HG03139 (cell line): ENCODE data around the gene SLC35G3.
"Not testable (repeated sequence)": the region's sequence is repeated elsewhere in the genome, so short reads cannot be mapped to it uniquely, and the experiment has no call there.

Source experiments
- ATAC-seq: cut with Tn5 transposase; IDR thresholded peaks from one replicate; pipeline ENCODE4 v1.9.1; 2021; ENCODE audit not compliant: unreplicated experiment

The SLC35G3 gene

GRCh38 chr17:35194001-35194400 lies at the start of gene SLC35G3:
Gene SLC35G3, minus strand, starts transcription at chr17:35194393. Its CDS starts 86 bp downstream, at chr17:35194307.
- ATAC-seq: not testable (repeated sequence)

GRCh38 chr17:35243561-35244340 lies 49.6 kb upstream of the SLC35G3 start:
- ATAC-seq: no peak

DNA sequence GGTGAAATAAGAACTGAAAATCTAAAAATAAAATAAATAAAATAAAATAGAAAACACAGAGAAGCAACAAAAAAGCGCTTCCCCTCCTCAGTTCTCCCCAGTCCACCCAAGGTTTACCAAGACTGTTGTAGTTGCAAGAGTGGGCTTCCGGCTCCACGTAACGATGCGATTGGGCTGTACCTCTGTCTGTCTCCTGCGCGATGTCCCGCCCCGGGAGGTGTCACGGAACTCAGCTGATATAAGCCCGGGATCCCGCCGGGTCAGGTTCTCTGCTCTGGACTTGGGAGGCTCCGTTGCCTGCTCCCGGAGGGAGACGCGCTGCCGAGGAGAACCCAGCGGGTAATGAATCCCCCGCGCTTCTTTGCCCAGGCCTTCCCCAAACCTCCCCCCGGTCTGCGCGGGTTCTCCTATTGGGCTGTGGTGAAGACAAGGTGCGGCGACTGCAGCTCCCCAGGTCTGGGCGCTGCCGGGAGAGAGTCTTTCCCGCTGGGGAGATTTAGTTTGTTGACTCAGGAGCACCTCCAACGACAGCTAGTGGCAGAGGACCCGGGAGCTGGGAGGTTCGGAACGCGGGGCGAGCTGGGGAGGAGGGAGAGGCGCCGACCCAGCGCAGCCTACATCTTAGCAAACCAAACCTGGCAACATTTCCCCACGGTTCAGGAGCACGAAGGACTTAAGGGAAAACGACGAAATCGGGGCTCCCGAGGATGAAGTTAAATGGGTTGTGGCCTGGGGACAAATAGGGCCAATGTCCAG lies 48.8 kb upstream of the SLC35G3 start, which contains the start of gene SLFN5:
SLFN5 (plus strand) TSS at position 268 of the 756 bp plus-strand sequence. CDS start 15,619 bp downstream, outside the sequence.
- peak; percentile 60 for ATAC-seq

DNA sequence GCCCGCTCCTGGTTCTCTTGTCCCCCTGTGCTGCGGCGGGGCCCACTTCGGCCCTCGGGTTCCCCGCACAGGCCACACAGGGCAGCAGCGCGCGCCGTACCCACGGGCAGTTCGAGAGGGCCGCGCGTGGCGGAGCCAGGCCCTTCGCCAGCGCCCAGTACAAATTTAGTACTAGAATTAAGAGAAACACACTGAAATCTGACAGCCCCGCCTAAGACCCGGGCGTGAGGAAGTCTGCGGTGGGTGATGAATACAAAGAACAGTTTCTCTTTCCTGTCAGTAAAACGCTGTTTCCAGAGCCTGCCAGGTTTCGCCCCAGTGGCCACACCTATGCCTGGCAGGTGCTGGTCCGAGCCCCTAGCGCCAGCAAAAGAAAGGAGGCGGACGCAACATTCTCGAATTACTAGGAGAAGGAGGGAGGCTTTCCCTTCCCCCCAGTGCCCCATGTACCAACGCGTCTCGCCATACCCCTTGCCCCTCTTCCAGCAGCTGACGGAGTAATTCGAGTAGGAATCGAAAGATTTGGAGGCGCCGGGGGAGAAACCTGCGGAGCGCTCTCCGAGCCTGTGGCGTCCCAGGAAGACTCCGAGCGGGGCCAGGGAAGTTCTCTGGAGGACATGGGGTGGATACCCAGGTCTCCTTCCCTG lies 48.1 kb upstream of the SLC35G3 start:
- ATAC-seq: peak; percentile 39

DNA sequence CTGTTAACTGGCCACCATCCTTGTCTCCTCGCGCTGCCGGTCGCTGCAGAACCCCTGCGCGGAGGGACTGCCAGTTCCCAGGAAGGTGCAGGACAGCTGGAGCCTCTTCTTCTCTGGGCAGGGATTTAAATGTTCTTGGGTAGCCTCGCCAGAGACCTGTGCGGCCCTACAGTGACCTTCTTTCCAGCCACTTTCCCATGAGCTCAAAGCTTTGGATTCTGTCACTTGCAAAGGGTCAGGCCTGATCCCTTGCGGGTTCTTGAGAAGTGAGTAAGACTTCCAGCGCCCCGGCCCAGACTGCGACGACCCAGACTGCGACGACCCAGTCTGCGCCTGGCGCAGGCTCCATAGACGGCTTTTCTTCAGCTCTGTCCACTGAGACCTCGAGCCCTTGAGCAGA lies 47.3 kb upstream of the SLC35G3 start:
- no peak for ATAC-seq

GRCh38 chr17:35240861-35241260 lies 46.7 kb upstream of the SLC35G3 start:
- no peak for ATAC-seq

- no peak for ATAC-seq
These were observed 45.6 kb upstream of the SLC35G3 start for GRCh38 chr17:35239823-35240222.

GRCh38 chr17:35238821-35239220 lies 44.6 kb upstream of the SLC35G3 start:
- ATAC-seq: no peak

DNA sequence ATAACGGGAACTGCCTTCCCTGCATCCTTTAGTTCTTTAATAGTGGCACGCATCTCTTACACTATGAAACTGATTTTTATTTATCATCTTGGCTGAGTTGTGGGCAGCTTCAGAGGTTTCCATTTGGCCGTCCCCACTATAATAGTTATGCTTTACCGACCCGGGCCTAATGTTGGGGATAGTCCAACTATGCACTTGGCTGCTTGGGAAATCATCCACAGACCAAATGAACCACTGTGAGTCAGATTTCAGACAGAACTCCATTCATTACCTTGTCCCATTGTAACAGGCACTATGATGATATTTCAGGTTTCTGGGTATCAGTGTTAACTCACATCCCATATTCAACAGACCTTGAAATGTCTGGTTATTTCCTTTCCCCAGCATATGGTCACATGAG lies 42.6 kb upstream of the SLC35G3 start:
- ATAC-seq: no peak

GRCh38 chr17:35235917-35236316 lies 41.7 kb upstream of the SLC35G3 start:
- ATAC-seq: no peak

GRCh38 chr17:35235289-35235688 lies 41.1 kb upstream of the SLC35G3 start:
- ATAC-seq: no peak

DNA sequence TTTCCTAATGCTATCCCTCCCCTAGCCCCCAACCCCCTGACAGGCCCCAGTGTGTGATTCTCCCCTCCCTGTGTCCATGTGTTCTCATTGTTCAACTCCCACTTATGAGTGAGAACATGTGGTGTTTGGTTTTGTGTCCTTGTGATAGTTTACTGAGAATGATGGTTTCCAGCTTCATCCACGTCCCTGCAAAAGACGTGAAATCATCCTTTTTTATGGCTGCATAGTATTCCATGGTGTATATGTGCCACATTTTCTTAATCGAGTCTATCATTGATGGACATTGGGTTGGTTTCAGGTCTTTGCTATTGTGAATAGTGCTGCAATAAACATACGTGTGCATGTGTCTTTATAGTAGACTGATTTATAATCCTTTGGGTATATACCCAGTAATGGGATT lies 40.1 kb upstream of the SLC35G3 start:
- ATAC-seq: not testable (repeated sequence)

- ATAC-seq: no peak
These were observed 35.4 kb upstream of the SLC35G3 start for GRCh38 chr17:35229638-35230037.

GRCh38 chr17:35227546-35227945 lies 33.4 kb upstream of the SLC35G3 start:
- ATAC-seq: no peak

DNA sequence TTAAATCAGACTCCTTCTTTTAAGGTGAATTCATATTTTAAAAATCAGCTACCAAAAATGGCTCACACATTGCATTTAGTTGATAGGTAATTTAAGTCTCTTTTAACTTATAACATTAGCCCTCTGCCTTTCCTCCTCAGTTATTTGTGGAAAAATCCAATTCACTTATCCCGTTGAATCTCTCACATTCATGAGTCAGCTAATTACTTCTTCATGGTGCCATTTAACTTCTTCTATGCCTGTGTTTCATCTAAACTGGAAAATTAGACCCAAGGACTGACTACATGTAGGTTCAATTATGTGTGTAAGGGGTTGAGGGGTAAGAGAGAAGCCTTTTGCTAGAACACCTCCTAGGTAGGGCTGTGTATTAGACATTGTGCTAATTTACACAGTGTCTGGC lies 30.2 kb upstream of the SLC35G3 start:
- no peak for ATAC-seq

GRCh38 chr17:35222452-35222851 lies 28.3 kb upstream of the SLC35G3 start:
- no peak for ATAC-seq

DNA sequence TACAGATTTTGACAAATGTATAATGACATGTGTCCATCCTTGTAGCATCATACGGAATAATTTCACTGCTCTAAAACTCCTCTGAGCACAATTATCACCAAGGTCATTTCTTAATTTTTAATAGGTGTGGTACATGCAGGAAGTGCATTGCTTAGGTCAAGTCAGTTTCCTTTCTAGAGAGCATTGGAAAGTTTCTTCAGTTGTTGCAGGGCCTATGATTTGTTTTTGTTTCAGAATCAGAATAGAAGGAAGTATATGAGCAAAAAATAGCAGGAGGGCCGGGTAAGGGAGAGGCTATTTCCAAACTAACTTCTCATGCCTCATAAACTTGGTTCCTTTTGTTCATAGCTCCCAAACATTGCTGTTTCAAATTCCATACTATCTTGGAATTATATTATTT lies 24.7 kb upstream of the SLC35G3 start:
- no peak for ATAC-seq

DNA sequence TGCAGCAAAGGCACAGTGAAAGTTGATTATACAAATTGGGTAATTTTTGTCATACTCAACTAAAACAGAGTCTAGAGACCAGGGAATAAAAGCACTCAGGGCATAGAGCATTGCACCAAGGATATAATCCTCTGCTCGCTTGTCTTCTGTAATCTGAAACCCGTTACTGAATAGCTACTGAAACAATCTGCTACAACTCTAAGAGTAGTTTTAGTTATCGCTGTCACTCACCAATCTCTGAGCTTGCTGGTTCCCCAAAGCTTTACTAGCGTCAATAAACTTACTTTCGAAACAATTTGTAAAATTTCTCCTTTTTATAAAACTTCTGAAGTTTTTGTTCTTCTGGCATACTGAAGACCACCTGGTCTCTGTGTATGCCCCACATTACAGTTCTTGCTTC lies 22.9 kb upstream of the SLC35G3 start:
- no peak for ATAC-seq

DNA sequence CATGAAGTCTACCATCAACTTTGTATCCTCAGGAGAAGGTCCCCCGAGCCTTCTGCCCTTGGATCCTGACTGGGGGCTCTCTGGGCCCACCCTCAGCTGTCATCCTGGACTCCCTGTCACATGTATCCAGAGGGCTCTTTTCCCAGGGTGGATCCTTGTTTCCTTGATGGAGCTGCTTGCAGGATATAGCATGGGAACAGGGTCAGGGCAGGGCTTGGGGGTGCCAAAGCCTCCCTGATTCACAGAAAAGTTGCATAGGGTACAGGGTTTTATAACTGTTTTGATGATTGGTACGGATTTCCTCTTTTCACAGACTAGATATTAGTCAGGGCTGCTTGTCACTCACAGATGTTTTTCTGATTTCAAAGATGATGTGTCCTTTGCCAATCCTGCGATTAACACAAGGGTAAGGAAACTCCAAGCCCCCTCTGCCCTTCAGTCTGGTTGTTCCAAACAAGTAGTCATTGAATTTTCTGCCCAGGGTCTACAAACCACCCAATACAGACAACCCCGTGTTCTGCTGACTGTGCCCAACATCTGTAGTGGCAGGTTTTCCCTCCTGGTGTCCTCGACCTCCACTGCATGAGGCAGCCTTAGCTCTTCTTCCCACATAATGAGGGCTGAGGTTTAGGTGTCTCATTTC lies 20.6 kb upstream of the SLC35G3 start:
- no peak for ATAC-seq

DNA sequence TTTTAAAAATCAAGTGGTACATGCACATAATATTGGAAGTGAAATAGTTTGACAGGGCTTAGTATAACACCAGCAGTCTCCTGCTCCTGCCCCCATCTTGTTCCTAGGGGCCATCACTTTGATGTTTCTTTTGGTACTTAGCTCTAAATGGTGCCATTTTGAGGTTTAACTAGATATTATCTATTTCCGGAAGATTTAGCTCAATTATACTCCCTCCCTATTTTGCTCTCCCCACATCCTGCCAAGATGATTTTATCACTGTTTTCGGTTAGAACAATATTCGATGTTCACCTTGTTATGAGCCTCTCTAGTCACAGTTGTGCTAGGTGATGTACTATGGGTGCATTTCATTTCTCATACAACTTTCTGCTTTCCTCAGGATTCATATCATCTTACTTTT lies 20.0 kb upstream of the SLC35G3 start:
- no peak for ATAC-seq

GRCh38 chr17:35213412-35213940 lies 19.3 kb upstream of the SLC35G3 start:
- ATAC-seq: no peak
